Upper lobe of left lung (tissue), 4 donors: ENCODE data around the gene ADAMTS7.
"Not testable (repeated sequence)": the region's sequence is repeated elsewhere in the genome, so short reads cannot be mapped to it uniquely, and the experiment has no call there.

Experiments used
- CTCF ChIP-seq, 6 experiments: fragments of 450-650 bp in 4 of 6; fragments of 200-600 bp in 2 of 6; sonication (generic) in 2 of 6; IDR thresholded peaks; one replicate each; pipeline ENCODE4 v1.5.1; 2016 to 2019; ENCODE audit warnings: antibody characterized with exemption in 6 of 6
- POLR2AphosphoS5 ChIP-seq, 2 donors: sonication (generic); formaldehyde crosslinking; IDR thresholded peaks; one replicate each; pipeline ENCODE4 v1.5.1; 2017; ENCODE audit warnings: antibody characterized with exemption in 2 of 2

DNA sequence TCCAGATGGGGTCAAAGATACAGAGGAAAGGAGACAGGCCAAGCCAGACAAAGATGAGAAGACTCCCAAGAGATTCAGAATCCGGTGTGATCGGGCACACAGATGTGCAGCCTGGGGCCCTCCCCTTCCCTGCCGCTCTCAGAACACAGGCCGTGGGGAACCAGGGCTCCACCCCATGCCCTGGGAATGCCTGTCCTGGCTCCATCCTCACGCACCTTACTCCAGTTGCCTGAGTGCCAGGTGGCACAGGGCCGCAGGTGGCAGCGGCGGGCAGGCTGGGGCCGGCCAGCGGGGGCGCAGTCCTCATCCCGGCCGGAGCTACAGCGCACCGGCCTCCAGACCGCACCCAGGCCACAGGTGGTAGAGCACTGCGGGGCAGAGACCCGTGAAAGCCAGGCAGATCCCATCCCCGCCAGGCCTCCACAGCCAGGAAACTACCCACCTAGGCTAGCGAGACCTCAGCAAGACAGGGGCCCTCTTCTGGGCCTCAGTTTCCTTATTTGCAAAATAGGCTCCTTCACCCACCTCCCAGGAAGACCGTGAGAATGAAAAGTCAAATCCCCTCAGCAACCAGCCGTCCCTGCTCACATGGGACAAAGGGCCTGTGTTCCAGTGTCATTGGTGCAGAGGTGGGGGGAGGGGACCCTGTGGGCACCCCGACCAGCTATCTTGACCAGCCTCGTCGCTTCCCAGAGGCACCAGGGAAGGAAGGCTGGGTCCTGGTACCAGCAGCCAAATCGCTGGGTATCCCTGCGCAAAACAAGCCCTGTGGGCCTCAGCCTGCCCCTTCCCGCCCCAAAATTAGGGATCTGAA lies 46.7 kb downstream of the ADAMTS7 start:
- TF ChIP-seq POLR2AphosphoS5, CTCF (IDR thresholded peaks at IDR 0.05): not testable (repeated sequence)
